ENCODE data around the gene PANK4. TPM values are rescaled to one million over a fixed set of nuclear protein-coding genes. Genes with fewer than 3 reads are reported as not detected.

Gene PANK4
- total RNA-seq, 1 donor from 2014 or later, result 26.3 TPM

DNA sequence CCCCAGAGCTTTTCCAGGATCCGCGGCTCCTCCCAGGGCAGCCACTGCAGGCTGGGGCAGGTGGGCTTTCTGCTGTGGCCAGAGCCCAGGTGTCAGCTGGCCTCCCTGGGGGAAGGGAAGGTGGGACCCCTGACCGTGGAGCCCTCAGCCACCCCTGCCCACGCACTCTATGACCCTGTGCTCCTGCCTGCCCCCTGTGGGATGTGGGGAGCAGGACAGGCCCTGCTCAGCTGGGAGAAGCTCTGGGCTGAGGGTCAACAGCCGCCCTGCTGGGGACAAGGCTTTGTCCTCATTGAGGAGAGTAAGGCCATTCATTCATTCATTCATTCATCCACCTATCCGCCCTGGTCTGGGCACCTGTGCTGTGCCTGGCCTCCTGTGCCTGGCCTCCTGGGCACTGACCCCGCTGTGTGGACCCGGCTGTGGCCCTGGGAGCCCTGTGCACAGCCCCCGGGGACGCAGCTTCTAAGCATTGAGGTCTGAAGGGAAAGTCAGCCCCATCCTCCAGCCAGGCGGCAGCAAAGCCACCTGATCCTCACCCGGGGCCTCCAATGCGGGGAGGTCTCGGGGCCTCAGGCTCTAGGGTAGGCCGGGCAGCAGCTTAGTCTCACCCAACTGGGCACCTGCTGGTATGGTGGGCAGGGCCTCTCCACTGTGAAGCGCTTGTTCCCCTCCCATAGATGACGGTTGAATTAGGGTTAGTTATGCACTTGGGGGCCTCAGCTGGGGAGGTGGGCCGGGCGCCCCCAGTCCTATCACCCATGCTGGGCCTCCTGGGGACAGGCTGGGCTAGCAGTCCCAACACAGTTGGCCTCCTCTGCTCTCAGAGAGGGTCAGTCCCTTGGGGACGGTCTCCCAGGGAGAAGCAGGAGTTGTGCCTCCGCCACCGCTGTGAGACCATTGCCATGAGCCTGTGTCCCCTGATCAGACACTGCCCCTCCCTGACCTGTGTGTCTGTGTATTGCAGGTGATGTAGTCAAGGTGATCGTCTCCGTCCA lies 35.8 kb upstream of the PANK4 start:
- TF ChIP-seq, protein P1, sequence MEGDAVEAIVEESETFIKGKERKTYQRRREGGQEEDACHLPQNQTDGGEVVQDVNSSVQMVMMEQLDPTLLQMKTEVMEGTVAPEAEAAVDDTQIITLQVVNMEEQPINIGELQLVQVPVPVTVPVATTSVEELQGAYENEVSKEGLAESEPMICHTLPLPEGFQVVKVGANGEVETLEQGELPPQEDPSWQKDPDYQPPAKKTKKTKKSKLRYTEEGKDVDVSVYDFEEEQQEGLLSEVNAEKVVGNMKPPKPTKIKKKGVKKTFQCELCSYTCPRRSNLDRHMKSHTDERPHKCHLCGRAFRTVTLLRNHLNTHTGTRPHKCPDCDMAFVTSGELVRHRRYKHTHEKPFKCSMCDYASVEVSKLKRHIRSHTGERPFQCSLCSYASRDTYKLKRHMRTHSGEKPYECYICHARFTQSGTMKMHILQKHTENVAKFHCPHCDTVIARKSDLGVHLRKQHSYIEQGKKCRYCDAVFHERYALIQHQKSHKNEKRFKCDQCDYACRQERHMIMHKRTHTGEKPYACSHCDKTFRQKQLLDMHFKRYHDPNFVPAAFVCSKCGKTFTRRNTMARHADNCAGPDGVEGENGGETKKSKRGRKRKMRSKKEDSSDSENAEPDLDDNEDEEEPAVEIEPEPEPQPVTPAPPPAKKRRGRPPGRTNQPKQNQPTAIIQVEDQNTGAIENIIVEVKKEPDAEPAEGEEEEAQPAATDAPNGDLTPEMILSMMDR (IDR thresholded peaks at IDR 0.05; ENCODE audit: insufficient read depth, low read depth, low read length), result no peak
- no peak for TF ChIP-seq EZH2 (IDR thresholded peaks at IDR 0.05; ENCODE audit: insufficient read depth, low read length)
- Histone ChIP-seq H3K9me3 (ENCODE audit: insufficient read depth, low read depth, low read length) (no peaks in the 10 kb centered on the region), H3K4me1 (ENCODE audit: insufficient read depth, low read length) (no peaks in the 10 kb centered on the region), H3K27ac (ENCODE audit: low read depth, low read length) (no peak overlapping the region), H4K20me1 (ENCODE audit: insufficient read depth, low read length) (no peaks in the 10 kb centered on the region), H2AFZ (ENCODE audit: low read depth, low read length) (no peak overlapping the region), H3K4me3 (ENCODE audit: insufficient read depth, low read depth, low read length) (no peak overlapping the region), H3K36me3 (ENCODE audit: insufficient read depth, low read length) (no peaks in the 10 kb centered on the region), H3K27me3 (ENCODE audit: insufficient read depth, low read length) (no peaks in the 10 kb centered on the region), H3K9ac (ENCODE audit: low read length) (no peak overlapping the region), H3K79me2 (ENCODE audit: insufficient read depth, low read length) (no peaks in the 10 kb centered on the region), H3K4me2 (ENCODE audit: low read length) (no peak overlapping the region)
- FAIRE-seq, result no peak
- Mint-ChIP-seq H3K36me3 (ENCODE audit: low read depth, unreplicated experiment) (no peaks in the 10 kb centered on the region), H3K9me3 (ENCODE audit: unreplicated experiment) (no peaks in the 10 kb centered on the region), H3K4me1 (ENCODE audit: low read depth, unreplicated experiment) (peaks cover 5% of the 10 kb centered on the region), H3K4me3 (ENCODE audit: unreplicated experiment) (no peak overlapping the region), H3K27me3 (ENCODE audit: low read depth, unreplicated experiment) (peaks cover 12% of the 10 kb centered on the region), H3K27ac (ENCODE audit: unreplicated experiment) (no peak overlapping the region)
- DNase-seq (ENCODE audit: low read depth), result no peak

DNA sequence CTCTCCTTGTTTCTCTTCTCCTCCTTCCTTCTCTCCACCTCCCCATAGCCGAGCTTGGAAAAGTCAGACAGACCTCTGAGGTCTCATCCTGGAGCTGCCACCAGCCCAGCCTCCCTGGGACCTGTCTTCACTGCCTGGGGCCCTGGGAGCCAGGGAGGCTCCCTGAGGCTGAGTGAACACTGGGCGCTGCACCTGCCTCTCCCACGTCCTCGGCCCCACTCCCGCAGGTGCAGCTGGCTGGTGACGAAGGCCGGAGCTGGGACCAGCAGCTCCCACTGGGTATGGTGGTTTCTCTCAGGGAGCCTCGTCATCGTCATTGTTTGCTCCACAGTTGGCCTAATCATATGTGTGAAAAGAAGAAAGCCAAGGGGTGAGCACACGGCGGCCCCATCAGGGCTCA lies 35.0 kb upstream of the PANK4 start:
- no peak for FAIRE-seq

More for the DNA sequence above, 35.0 kb upstream of the PANK4 start:
- Mint-ChIP-seq H3K4me1 (ENCODE audit: low read depth, unreplicated experiment) (peaks cover 5% of the 10 kb centered on the region), H3K27me3 (ENCODE audit: low read depth, unreplicated experiment) (peaks cover 15% of the 10 kb centered on the region), H3K9me3 (ENCODE audit: unreplicated experiment) (no peaks in the 10 kb centered on the region), H3K27ac (ENCODE audit: unreplicated experiment) (no peak overlapping the region), H3K4me3 (ENCODE audit: unreplicated experiment) (no peak overlapping the region), H3K36me3 (ENCODE audit: low read depth, unreplicated experiment) (no peaks in the 10 kb centered on the region)
- Histone ChIP-seq H3K4me3 (ENCODE audit: insufficient read depth, low read depth, low read length) (no peak overlapping the region), H3K4me1 (ENCODE audit: insufficient read depth, low read length) (peaks cover 2% of the 10 kb centered on the region), H4K20me1 (ENCODE audit: insufficient read depth, low read length) (no peaks in the 10 kb centered on the region), H3K9me3 (ENCODE audit: insufficient read depth, low read depth, low read length) (no peaks in the 10 kb centered on the region), H3K27ac (ENCODE audit: low read depth, low read length) (no peak overlapping the region), H3K4me2 (ENCODE audit: low read length) (no peak overlapping the region), H3K9ac (ENCODE audit: low read length) (no peak overlapping the region), H3K36me3 (ENCODE audit: insufficient read depth, low read length) (no peaks in the 10 kb centered on the region), H2AFZ (ENCODE audit: low read depth, low read length) (no peak overlapping the region), H3K27me3 (ENCODE audit: insufficient read depth, low read length) (no peaks in the 10 kb centered on the region), H3K79me2 (ENCODE audit: insufficient read depth, low read length) (no peaks in the 10 kb centered on the region)
- DNase-seq (ENCODE audit: low read depth), result no peak
- TF ChIP-seq EZH2 (IDR thresholded peaks at IDR 0.05; ENCODE audit: insufficient read depth, low read length), result no peak
- TF ChIP-seq, protein P1 (IDR thresholded peaks at IDR 0.05; ENCODE audit: insufficient read depth, low read depth, low read length), result no peak
